HepG2 (cell line): ENCODE results near the gene GCG. TPM values are rescaled to one million over a fixed set of nuclear protein-coding genes. Genes with fewer than 3 reads are reported as not detected.

ENCODE experiments used
- ATAC-seq: fragments of 200-7000 bp; cut with Tn5 transposase; 3 replicates; pipeline ENCODE4 v1.9.1; 2020; ENCODE audit warnings: mild to moderate bottlenecking, moderate library complexity
- BruUV-seq: library from RNA; stranded (reverse); fragments of 400-500 nt; replicated peaks from 2 replicates; lab custom pipeline; 2021; lab: Mats Ljungman, UMichigan
- CTCF ChIA-PET: fragments of 300-600 bp; formaldehyde crosslinking; extraction: SDS; loops from one replicate; lab custom pipeline; 2021; ENCODE audit warnings: low total read pairs, inconsistent platforms, low intra/inter-chr PET ratio; lab: Yijun Ruan, JAX
- POLR2A ChIA-PET: fragments of 350-600 bp; sonication (Branson Sonifier 250); formaldehyde crosslinking; loops from one replicate; lab custom pipeline; 2020; ENCODE audit warnings: antibody characterized with exemption, inconsistent platforms; lab: Yijun Ruan, JAX
- DNase-seq: peaks from one replicate; pipeline ENCODE4 v3.0.0-alpha.2; 2015; ENCODE audit warnings: low spot score
- FAIRE-seq: peaks from 3 replicates; lab custom pipeline; 2011; peaks lifted over from hg19 to GRCh38; lab: Jason Lieb, UNC
- H2AFZ ChIP-seq: one replicate; pipeline ENCODE4 v1.6.1; 2011; ENCODE audit warnings: low read length, inconsistent platforms
- H3K27ac ChIP-seq: fragments of 300-600 bp; 3 replicates; pipeline ENCODE4 v1.8.0; 2011; ENCODE audit warnings: mixed run types, mild to moderate bottlenecking, mixed read lengths, low read length, inconsistent platforms; ENCODE audit not compliant: insufficient read depth; ENCODE audit errors: extremely low read length
- H3K27me3 ChIP-seq, 2 experiments: fragments of 200-600 bp in 1 of 2; 2 replicates in 1 of 2; 3 replicates in 1 of 2; pipeline versions ENCODE4 v1.6.0 to v1.8.0; 2011; ENCODE audit warnings: low read length in 2 of 2, mild to moderate bottlenecking in 2 of 2, moderate library complexity in 2 of 2, inconsistent platforms in 1 of 2; ENCODE audit not compliant: insufficient read depth in 2 of 2, control insufficient read depth in 1 of 2
- H3K36me3 ChIP-seq, 2 experiments: fragments of 200-600 bp in 1 of 2; replicated peaks in 1 of 2; 2 replicates in 1 of 2; 3 replicates in 1 of 2; pipeline versions ENCODE4 v1.5.1 to v1.8.0; 2011; ENCODE audit warnings: low read length in 2 of 2, inconsistent platforms in 1 of 2; ENCODE audit not compliant: insufficient read depth in 2 of 2, control insufficient read depth in 1 of 2
- H3K4me1 ChIP-seq: 2 replicates; pipeline ENCODE4 v1.5.1; 2012; ENCODE audit warnings: low read length, inconsistent platforms; ENCODE audit not compliant: insufficient read depth
- H3K4me2 ChIP-seq: 2 replicates; pipeline ENCODE4 v1.6.0; 2011; ENCODE audit warnings: low read depth, low read length, inconsistent platforms
- H3K4me3 ChIP-seq, 3 experiments: fragments of 200-600 bp in 1 of 3; sonication (generic), shearing (Covaris generic) in 1 of 3; replicated peaks in 1 of 3; 2 replicates each; pipeline ENCODE4 v1.5.1; 2011 to 2016; ENCODE audit warnings: low read length in 3 of 3, inconsistent platforms in 2 of 3, low read depth in 2 of 3, mild to moderate bottlenecking in 2 of 3, control low read depth in 1 of 3, mixed read lengths in 1 of 3; ENCODE audit not compliant: insufficient read depth in 1 of 3
- H3K79me2 ChIP-seq: one replicate; pipeline ENCODE4 v1.6.1; 2011; ENCODE audit warnings: low read length, inconsistent platforms; ENCODE audit not compliant: insufficient read depth
- H3K9ac ChIP-seq: 2 replicates; pipeline ENCODE4 v1.6.0; 2011; ENCODE audit warnings: mild to moderate bottlenecking, low read depth, low read length, inconsistent platforms; ENCODE audit not compliant: insufficient read depth
- H3K9me3 ChIP-seq: 2 replicates; pipeline ENCODE4 v1.5.1; 2012; ENCODE audit warnings: mild to moderate bottlenecking, low read length
- H4K20me1 ChIP-seq: 2 replicates; pipeline ENCODE4 v1.6.0; 2011; ENCODE audit warnings: inconsistent platforms, mild to moderate bottlenecking, low read length, moderate library complexity; ENCODE audit not compliant: insufficient read depth
- BRCA1 ChIP-seq: sonication (generic); formaldehyde crosslinking; IDR thresholded peaks from 2 replicates; pipeline ENCODE4 v1.4.0; 2020; ENCODE audit warnings: missing genetic modification reagents
- CERS6 ChIP-seq: sonication (generic); formaldehyde crosslinking; IDR thresholded peaks from 2 replicates; pipeline ENCODE4 v1.5.0; 2020; ENCODE audit warnings: missing genetic modification reagents
- DRAP1 ChIP-seq: IDR thresholded peaks from 2 replicates; pipeline ENCODE4 v1.6.1; 2016; ENCODE audit warnings: missing genetic modification reagents, missing compliant biosample characterization
- HNF1B ChIP-seq: sonication (generic); formaldehyde crosslinking; IDR thresholded peaks from 2 replicates; pipeline ENCODE4 v1.5.1; 2020; ENCODE audit warnings: mild to moderate bottlenecking, moderate library complexity, missing genetic modification reagents
- HOXA9 ChIP-seq: sonication (generic); formaldehyde crosslinking; IDR thresholded peaks from 2 replicates; pipeline ENCODE4 v1.8.1; 2022; ENCODE audit warnings: missing genetic modification reagents, mild to moderate bottlenecking, moderate library complexity, borderline replicate concordance
- MIER2 ChIP-seq: IDR thresholded peaks from 2 replicates; pipeline ENCODE4 v1.6.1; 2016; ENCODE audit warnings: missing biosample characterization, missing genetic modification reagents
- NFYC ChIP-seq: IDR thresholded peaks from 2 replicates; pipeline ENCODE4 v1.6.1; 2016; ENCODE audit warnings: missing genetic modification reagents, missing compliant biosample characterization
- NKX3-1 ChIP-seq: sonication (generic); formaldehyde crosslinking; IDR thresholded peaks from 2 replicates; pipeline ENCODE4 v1.5.0; 2020; ENCODE audit warnings: missing genetic modification reagents
- ZBTB21 ChIP-seq: sonication (generic); formaldehyde crosslinking; IDR thresholded peaks from 2 replicates; pipeline ENCODE4 v1.4.0; 2020; ENCODE audit warnings: missing genetic modification reagents
- ZKSCAN8 ChIP-seq: IDR thresholded peaks from 2 replicates; pipeline ENCODE4 v1.6.1; 2016; ENCODE audit warnings: borderline replicate concordance, missing genetic modification reagents, missing compliant biosample characterization
- ZNF142 ChIP-seq: sonication (generic); formaldehyde crosslinking; IDR thresholded peaks from 2 replicates; pipeline ENCODE4 v1.4.0; 2020; ENCODE audit warnings: missing genetic modification reagents
- ZNF143 ChIP-seq: sonication (generic); formaldehyde crosslinking; IDR thresholded peaks from 2 replicates; pipeline ENCODE4 v1.4.0; 2020; ENCODE audit warnings: missing genetic modification reagents
- ZNF296 ChIP-seq: sonication (generic); formaldehyde crosslinking; conservative IDR thresholded peaks from 2 replicates; pipeline ENCODE4 v1.5.0; 2020; ENCODE audit warnings: mild to moderate bottlenecking, missing genetic modification reagents
- ZNF672 ChIP-seq: sonication (generic); formaldehyde crosslinking; IDR thresholded peaks from 2 replicates; pipeline ENCODE4 v1.8.1; 2022; ENCODE audit warnings: missing genetic modification reagents
- WGBS: methylation state at CpG from one replicate; pipeline ENCODE4 v1.1.6; 2017; ENCODE audit warnings: low lambda C conversion rate; 5-methylcytosine and 5-hydroxymethylcytosine counted together
- in situ Hi-C: cut with HindIII; loops from 2 replicates; pipeline ENCODE4 v1.10.0; 2017; ENCODE audit warnings: low pct_unique_long_range_greater_than_20kb; ENCODE audit not compliant: extremely low pct_ligation_motif_present
- intact Hi-C: fragments of 100-400 bp; cut with micrococcal nuclease; formaldehyde crosslinking; loops from one replicate; pipeline ENCODE4 v1.10.0; 2022; ENCODE audit not compliant: unreplicated experiment
- polyA plus RNA-seq, 8 experiments: library from polyadenylated mRNA; depleted of rRNA in 3 of 8; stranded (reverse) in 7 of 8; unstranded in 1 of 8; fragments of >200 nt; fragmentation: Illumina TruSeq in 4 of 8; extraction: Trizol in 4 of 8; gene quantifications; 2 replicates each; pipeline versions ENCODE4 v1.2.1 to v1.2.3, GENCODE V29; 2011 to 2016; ENCODE audit warnings: low read depth in 4 of 8, missing spikeins in 1 of 8, mixed read lengths in 1 of 8; ENCODE audit not compliant: insufficient read depth in 1 of 8
- total RNA-seq, 5 experiments: library from RNA; depleted of rRNA; stranded (reverse); fragments of >200 nt; fragmentation: Illumina TruSeq; extraction: Trizol; gene quantifications; 2 replicates each; pipeline ENCODE4 v1.2.3, GENCODE V29; 2016; ENCODE audit warnings: low read depth in 1 of 5

The GCG gene
- total and polyA plus RNA-seq, 2 of the 13 experiments (the other 11 are each of a cell fraction or from before 2014, with no cell fraction given), result not detected

- ChIA-PET CTCF (no interaction called here), POLR2A (no interaction called here)
- TF ChIP-seq HNF1B (CRISPR knock-in tag), result no peak
- no peak for TF ChIP-seq DRAP1 (CRISPR knock-in tag)
- TF ChIP-seq ZNF142 (CRISPR knock-in tag), result no peak
- no peak for TF ChIP-seq MIER2 (CRISPR knock-in tag)
- TF ChIP-seq ZBTB21 (CRISPR knock-in tag), result no peak
- TF ChIP-seq CERS6, result no peak
- no peak for TF ChIP-seq ZNF296 (CRISPR knock-in tag)
- no peak for TF ChIP-seq ZKSCAN8 (CRISPR knock-in tag)
- TF ChIP-seq BRCA1 (CRISPR knock-in tag), result no peak
- no peak for TF ChIP-seq ZNF143 (CRISPR knock-in tag)
- no peak for TF ChIP-seq HOXA9 (CRISPR knock-in tag)
- TF ChIP-seq NFYC, result no peak
- TF ChIP-seq ZNF672 (CRISPR knock-in tag), result no peak
- TF ChIP-seq NKX3-1, result no peak
- Histone ChIP-seq H3K4me2 (no peak overlapping the region), H3K27ac (no peak overlapping the region), H3K79me2 (no peaks in the 10 kb centered on the region), H2AFZ (no peak overlapping the region), H3K9ac (no peak overlapping the region), H3K27me3 (no peaks in the 10 kb centered on the region; a peak in 1 of 5 replicates), H4K20me1 (no peaks in the 10 kb centered on the region), H3K36me3 (no peaks in the 10 kb centered on the region), H3K9me3 (no peaks in the 10 kb centered on the region), H3K4me1 (no peaks in the 10 kb centered on the region), H3K4me3 (no peak overlapping the region)
- 0% methylated on average over 1 of the region's 1 CpG for WGBS
- intact Hi-C loops (no loop called here), in situ Hi-C loops (no loop called here)
- no peak for DNase-seq
- ATAC-seq, result no peak
- no TSS peak for BruUV-seq
- no peak for FAIRE-seq
Measured at GRCh38 chr2:162172802-162173370, 20.8 kb upstream of the GCG start.
